SH-SY5Y (cell line): Measurements from ENCODE around the gene PFDN5.

Experiments used
- GATA2 ChIP-seq: IDR thresholded peaks from 2 replicates; pipeline ENCODE4 v1.6.1; 2011; ENCODE audit warnings: mild to moderate bottlenecking, low read depth, low read length
- GATA3 ChIP-seq: IDR thresholded peaks from 2 replicates; pipeline ENCODE4 v1.6.1; 2011; ENCODE audit warnings: low read depth, mild to moderate bottlenecking, low read length, moderate library complexity

Gene PFDN5

DNA sequence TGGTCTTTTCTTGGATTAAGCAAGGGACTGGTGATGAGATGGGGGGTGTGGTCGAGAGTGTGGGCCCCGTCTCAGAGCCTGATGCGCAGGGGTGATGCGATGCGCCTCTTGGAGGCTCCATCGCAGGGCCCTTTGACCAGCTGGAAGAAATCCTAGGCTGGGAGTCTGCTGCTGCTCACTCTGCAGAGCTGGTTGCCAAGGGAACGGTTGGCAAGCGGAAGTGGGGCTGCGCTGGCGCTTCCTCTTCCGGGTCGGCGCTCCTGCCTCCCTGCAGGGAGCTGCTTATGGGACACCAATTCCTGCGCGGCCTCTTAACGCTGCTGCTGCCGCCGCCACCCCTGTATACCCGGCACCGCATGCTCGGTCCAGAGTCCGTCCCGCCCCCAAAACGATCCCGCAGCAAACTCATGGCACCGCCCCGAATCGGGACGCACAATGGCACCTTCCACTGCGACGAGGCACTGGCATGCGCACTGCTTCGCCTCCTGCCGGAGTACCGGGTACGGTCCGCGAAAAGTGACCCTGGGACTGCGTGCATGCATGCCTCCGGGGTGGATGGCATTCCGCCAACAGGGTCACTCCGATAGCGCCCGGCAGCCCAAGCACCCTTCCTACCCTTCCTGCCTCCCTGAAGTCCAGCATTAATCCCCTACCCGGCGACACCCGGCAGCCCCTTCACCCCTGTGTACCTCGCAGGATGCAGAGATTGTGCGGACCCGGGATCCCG is 4.3 kb downstream of the PFDN5 start, which contains the start of gene MYG1:
Gene MYG1, plus strand, starts transcription at position 242 of the 727 bp plus-strand sequence. Its CDS starts 43 bp downstream, at position 285.
- TF ChIP-seq GATA2 (no peak), GATA3 (no peak)

DNA sequence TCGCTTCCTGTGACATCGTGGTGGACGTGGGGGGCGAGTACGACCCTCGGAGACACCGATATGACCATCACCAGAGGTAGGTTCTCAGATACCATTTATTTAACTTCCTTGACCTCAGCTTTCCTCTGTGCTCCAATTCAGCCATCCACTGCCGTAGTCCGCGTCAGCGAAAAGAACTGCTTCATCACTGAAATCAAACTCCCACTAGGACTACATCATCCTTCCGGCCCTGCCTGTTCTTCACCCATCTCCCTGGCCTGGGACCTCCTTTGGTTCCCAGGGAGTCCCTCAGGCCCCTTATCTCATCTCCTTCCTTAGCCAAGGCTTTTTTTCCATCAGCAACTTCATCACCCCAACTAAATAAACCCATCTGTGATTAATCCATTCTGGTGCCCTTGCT is 4.8 kb downstream of the PFDN5 start:
- TF ChIP-seq GATA2 (no peak), GATA3 (no peak)

DNA sequence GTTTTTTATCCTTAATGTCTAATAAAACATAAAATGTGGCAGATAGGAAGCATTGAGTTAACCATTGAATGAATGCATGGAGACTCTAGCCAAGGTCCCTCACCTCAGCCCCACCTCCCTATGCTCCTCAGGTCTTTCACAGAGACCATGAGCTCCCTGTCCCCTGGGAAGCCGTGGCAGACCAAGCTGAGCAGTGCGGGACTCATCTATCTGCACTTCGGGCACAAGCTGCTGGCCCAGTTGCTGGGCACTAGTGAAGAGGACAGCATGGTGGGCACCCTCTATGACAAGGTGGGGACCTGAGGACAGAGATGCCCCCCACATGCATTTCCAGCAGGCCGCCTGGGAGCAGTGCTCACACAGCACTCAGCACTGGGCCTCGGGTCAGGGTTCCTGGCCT is 7.6 kb downstream of the PFDN5 start:
- TF ChIP-seq GATA2 (no peak), GATA3 (no peak)

DNA sequence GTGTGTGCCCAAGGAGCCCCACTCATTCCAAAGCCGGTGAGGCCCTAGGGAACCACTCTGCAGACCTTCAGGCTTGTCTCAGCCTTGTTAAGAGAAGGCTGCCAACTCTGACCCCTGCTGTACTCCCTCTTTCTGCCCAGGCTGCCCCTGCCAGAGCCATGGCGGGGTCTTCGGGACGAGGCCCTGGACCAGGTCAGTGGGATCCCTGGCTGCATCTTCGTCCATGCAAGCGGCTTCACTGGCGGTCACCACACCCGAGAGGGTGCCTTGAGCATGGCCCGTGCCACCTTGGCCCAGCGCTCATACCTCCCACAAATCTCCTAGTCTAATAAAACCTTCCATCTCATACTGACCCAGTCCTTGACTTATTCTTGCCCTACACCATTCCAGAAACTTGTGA is 11.5 kb downstream of the PFDN5 start:
- TF ChIP-seq GATA3 (no peak), GATA2 (no peak)

DNA sequence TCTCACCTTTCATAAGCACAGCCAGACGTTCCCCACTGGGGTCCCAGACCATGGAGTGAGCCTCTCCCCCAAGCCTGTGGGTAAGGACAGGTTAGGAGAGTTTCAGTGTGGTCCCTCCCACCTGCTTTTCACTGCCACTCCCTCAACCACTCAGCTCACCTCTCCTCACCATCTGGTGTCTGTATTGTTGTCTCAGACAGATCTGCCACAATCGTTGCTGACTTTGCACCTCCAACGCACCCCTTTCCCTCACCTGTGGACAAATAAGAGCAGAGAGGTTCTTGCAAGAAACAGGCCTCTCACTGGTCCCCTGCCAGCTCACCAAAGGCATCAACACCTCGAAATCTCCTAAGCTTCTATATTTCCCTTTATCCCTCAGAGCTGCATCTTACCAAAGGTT is 12.9 kb downstream of the PFDN5 start:
- TF ChIP-seq GATA2, result no peak
- no peak for TF ChIP-seq GATA3

DNA sequence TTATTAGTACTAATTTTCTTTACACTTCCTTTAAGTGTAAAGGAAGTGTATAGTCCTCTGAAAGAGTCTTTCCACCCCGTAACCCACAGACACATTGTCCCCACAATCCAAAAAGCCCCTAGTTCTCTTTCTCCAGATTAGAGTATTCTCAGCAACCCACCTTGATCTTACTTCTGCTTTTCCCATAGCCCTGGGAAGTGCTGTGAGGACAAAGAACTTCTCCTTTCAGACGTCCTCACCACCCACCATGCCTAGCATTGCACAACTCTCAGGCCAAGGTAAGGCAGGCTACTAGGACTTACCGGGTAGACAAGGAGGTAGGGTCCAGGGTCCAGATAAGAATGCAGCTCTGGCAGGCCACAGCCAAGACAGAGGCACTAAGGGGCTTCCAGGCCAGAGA is 18.7 kb downstream of the PFDN5 start:
- TF ChIP-seq GATA2 (no peak), GATA3 (no peak)

DNA sequence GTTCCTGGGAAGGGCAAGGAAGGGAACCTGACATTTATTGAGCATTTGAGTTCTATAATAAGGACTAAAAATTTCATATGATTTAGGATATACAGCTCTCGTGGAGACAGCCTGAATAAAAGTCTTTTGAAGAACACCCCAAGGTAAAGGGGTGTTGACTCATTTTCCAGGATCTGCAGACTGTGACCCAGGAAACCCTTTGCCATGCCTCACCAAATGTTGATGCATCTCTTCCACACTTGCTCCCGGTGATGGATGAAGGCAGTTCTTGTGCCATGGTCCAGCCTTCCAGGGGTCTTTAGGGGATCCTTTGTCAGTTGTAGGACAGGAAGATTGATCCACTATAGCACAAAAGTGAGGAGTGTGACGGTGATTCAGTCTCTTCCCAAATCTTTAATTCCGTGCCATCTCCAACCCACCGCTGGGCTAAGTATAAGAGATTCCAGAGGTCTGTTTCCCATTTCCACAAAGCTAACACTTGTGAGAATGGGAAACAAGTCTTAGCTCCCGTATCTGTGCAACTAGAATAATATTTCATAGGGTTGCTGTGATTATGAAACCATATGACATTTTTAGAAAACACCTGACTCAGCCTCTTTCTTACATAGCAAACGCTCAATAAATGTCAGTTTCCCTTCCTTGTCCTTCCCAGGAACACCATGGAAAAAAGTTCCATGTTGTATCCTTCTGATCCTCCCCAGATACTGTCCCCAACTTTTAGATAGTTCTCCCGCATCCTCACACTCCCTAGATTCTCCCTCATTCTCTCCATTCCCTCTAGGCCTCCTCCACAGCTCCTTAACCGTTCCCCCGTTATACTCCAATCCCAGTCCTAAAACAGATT is 25.2 kb downstream of the PFDN5 start:
- no peak for TF ChIP-seq GATA2

DNA sequence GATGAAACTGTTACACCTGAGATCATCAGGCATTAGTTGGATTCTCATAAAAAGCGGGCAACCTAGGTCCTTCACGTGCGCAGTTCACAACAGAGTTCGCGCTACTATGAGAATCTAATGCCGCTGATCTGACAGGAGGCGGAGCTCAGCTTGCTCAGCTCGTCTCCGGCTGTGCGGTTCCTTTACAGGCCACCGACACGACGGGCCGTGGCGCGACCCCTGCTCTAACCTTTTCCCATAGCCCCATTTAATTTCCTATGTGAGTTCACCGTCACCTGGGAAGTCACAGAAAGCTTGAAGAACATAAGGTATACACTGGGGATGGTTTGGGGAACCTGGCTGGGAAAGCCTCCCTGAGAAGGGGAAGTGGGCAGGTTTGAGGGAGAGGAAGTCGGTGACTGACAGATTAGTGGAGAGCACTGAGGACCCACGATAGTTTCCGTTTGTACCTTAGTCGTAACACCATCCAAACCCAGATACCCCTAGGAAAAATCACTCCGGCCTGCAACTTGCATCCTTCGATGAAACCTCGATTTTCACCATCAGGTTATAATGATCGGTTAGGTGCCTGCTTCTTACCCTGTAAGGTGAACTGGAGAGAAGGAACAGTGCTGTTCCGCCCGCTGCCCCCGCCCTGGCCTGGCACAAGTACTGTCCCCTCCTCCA is 28.9 kb downstream of the PFDN5 start:
- no peak for TF ChIP-seq GATA2
- TF ChIP-seq GATA3, result no peak

DNA sequence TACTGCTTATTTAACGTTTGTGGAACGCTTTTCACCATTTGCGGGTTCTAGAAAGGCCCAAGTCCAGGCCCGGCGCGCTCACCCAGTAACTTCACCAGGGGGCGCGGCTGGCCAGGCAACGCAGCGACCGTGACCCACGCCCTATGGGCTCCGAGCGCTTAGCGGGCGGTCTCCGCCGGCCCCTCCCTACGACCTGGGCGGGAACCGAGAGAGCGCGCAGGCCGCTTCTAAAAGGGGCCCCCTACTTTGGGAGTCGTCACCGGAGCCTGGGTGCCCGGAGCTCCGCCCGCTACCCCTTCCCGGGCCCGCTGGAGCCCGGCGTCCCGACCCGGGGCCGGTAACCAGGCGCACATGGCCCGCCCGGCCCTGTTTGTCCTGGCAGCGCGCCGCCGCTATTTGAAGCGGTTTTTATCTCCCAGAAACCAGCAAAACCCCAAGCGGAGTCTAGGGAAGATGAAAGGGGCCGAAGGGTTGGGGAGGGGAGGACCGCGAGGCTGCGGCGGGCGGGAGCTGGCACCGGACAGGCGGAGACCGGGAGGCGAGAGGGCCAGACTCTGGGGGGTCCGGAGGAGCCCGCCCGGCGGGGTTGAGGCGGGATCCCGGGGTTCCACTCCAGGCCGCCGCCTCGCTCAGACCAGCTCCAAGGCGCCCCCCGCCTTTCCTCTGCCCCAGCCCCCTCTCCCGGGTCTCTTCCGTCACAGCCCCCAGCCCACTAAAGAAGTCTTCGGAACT is 29.6 kb downstream of the PFDN5 start:
- no peak for TF ChIP-seq GATA3
- TF ChIP-seq GATA2, result no peak

DNA sequence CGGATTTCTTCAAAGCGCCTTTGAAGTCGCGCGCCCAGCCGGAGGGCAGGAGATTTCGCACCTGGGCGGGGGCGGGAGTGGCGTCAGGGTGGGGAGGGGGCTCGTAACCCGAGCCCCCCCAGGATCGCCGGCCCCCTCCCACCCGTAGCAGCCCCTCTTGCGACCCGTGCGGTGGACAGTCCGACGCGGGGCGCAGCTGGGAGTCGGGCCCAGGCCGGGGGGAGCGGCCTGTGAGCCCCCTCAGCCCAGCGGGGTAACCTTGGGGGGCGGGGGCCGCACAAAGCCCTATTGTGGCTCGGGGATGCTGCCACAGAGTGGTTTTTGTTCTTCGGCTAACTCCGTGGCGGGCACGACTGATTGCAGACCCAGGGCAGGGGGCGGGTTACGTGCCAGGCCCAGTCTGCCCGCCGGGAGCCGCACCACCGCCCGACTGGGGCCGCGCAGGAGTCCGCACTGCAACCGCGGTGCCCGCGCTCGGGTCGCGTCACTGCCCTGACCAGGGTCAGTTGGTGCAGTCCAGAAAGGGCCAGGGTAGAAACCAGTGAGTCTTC is 30.2 kb downstream of the PFDN5 start:
- TF ChIP-seq GATA3 (no peak), GATA2 (no peak)

DNA sequence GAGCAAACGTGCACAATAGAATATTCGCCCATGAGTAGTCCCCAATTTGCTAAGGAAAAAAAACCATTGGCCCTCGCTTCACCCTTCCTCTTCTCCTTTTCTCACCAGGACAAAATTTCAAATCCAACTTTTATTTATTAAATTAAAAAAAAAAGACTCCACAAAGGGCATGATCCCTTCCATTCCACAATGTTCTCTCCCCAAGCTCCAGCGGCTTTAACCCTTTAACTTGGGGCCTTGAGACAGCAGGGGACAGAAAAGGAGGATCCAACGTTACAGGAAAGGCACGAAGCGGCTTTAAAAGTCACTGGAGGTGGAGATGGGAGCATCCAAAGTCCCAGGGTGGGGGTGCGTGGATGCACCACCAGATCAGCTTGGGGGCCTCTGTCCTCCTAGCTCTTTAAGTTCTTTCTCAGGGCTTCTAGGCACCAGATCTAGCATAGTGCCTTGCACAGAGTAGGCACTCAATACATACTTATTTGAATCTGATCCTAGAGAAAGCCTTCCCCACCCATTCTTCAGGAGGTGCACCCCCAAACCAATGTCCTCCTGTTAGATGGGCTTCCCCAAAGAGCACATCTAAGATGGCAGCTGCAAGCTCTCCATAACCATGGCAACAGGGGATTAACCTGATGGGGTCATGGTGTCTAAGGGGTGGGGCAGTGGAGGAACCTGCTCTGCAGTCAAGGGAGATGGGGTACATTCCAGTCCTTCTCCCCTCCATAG is 31.3 kb downstream of the PFDN5 start:
- TF ChIP-seq GATA3 (no peak), GATA2 (no peak)

DNA sequence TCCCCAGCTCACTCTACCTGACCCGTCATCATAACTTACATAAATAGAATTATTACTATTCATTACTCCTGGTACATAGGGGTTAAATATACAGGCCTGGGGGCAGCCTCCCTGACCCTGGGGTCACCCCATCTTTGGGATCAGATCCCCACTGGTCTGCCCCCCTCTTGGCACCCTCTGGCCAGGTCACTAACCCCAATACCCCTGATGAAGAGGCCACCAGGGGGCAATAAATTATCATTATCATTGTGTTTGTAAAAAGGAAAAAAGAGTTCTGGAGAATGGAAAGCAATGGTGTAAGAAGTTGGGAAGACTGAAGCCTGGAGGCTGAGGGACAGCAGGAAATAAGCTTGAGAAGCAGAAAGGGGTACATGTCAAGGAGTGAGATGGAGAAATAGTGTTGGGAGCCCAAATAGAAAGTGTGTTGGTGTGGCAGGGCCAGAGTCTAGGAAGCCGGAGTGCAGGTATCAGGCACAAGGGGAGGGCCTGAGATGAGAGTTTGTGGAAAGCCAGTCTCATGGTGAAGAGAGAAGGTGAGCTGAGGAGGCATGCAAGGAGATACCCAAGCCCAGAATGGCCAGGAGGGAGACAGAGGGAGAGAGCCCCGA is 32.2 kb downstream of the PFDN5 start:
- TF ChIP-seq GATA3 (no peak), GATA2 (no peak)

DNA sequence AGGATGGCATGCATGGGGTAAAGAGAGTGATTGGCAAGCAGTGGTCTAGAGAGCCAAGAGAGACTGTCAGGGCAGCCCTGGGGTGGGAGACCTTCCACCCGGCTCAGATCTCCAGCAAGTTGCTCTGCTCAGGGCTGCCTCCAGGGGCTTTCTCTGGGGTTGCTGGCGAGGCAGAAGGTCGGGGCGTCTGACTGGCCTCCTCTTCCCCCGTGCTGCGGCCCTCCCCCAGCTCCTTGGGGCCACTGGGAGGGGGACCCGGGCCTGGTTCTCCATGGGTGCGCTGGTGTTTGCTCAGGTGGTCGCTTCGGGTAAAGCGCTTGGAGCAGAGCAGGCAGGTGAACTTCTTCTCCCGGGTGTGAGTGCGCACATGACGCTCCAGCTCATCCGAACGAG is 32.7 kb downstream of the PFDN5 start:
- no peak for TF ChIP-seq GATA3
- TF ChIP-seq GATA2, result no peak

DNA sequence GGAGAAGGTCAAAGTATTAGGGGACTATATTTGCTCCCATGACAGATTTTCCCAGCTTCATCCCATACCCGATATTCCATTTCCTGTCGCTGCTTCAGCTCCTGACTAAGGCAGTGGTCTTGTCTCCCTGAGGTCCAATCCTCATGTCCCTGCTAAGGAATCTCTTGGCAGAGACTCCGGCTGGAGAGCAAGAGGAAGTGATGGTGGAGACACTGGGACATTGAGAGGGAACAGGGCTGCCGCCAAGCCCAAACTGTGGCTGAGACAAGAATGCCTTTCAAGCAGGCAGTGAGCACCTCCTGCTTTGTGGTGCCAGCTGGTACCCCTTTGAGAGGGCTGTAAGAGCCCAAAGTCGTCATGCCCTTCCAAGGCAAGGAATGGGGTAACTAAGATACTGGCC is 35.3 kb downstream of the PFDN5 start:
- TF ChIP-seq GATA2 (no peak), GATA3 (no peak)

DNA sequence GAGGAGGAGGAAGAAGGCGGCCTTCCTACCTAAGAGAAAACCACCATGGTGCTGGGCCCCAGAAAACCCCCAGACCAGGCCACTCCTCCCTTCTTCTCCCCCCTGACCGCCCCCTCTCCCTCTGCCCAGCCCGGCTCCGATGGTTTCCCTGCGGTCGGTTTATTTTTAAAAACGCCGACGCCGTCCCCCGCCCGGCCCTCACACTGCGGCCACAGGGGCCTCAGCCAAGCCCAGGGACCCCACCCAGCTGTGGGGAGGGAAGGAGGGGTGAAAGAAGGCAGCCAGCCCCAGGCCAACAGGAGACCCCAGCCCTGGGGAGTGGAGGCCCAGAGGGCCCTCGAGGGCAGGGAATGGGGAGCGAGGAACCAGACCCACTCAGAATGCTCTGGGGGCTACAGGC is 37.4 kb downstream of the PFDN5 start:
- no peak for TF ChIP-seq GATA3
- TF ChIP-seq GATA2, result no peak
